HL-60/S4 treated with phorbol 12-myristate 13-acetate at 8.2 ng/mL for 4 days and 3 days (cell line): ENCODE data around the gene TOP3B.
"Not testable (repeated sequence)": the region's sequence is repeated elsewhere in the genome, so short reads cannot be mapped to it uniquely, and the experiment has no call there.

Experiments
- in situ Hi-C: fragments of 300-500 bp; cut with MboI; formaldehyde crosslinking; loops from 2 replicates; pipeline ENCODE4 v1.15.0; 2022; ENCODE audit warnings: low sequenced_read_pairs

The TOP3B gene

DNA sequence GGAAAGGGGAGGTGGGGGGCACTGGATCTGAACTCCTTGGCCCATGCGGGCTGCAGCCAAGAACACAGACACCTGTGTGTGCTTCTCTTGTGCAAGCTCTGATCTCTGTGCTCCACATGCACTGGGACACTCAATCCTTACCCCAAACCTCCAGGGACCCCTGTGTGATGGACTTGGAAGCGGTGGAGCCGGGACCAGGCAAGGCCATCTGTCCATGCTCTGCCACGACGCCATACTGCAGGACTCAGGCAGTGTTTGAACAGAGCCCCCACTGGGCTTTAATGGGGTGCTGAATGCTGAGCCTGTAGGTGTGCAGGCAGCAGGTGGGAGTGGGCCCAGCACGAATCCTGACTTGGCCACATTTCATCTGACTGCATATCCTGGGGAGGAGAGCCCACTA lies 53.3 kb downstream of the TOP3B start:
- in situ Hi-C loops: no loop called here

- in situ Hi-C loops: no loop called here
These were observed 54.5 kb downstream of the TOP3B start for GRCh38 chr22:21928048-21928447.

- in situ Hi-C loops: no loop called here
These were observed 55.3 kb downstream of the TOP3B start for GRCh38 chr22:21927174-21927823.

DNA sequence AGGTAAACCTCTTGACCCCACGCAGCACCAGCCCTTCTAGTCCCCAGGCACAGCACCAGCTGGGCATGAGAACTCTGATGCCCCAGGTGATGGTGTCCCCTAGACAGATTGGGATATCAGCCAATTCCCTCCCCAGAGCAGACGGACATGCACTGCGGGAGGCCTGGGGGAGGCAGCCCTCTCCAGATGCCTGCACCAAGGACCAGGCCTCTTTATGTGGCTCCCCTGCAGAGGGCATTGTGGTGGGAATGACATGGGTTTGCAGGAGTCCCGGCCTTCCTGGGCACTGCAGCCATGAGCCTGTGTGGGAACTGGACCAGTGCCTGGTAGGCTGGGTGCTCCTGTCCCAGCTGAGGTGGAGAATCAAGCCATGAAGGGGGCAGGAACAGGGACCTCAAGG lies 55.9 kb downstream of the TOP3B start:
- in situ Hi-C loops: no loop called here

- in situ Hi-C loops: no loop called here
These were observed 59.4 kb downstream of the TOP3B start for GRCh38 chr22:21923163-21923561.

GRCh38 chr22:21922370-21923162 lies 60.0 kb downstream of the TOP3B start:
- in situ Hi-C loops: no loop called here

- in situ Hi-C loops: no loop called here
These were observed 60.9 kb downstream of the TOP3B start for GRCh38 chr22:21921729-21922128.

DNA sequence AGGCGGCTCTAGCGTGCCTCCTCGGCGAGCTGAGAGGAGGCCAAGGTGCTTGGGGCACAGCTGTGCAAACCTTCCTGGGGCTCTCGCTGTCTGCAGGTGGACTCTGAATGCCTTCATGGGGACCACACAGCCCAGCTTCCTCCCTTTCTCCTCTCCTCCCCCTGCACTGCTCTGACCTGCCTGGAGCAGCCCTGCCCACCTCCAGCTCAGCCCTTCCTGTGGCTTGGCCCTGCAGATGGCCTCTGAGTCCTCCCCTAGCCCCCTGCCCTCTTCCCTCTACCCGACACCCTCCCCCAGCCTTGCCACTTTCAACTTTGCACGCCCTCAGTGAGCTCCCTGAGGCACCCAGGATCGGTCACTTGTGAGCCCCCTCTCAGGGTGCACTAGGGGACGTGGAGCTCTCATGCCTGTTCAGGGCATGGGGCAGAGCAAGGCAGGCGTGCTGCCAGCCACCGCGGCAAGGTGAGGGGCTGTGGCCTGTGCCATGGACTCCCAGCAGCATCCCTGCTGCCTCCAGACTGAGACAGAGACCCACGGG lies 61.3 kb downstream of the TOP3B start:
- in situ Hi-C loops: no loop called here

GRCh38 chr22:21920341-21921183 lies 62.0 kb downstream of the TOP3B start:
- in situ Hi-C loops: no loop called here

DNA sequence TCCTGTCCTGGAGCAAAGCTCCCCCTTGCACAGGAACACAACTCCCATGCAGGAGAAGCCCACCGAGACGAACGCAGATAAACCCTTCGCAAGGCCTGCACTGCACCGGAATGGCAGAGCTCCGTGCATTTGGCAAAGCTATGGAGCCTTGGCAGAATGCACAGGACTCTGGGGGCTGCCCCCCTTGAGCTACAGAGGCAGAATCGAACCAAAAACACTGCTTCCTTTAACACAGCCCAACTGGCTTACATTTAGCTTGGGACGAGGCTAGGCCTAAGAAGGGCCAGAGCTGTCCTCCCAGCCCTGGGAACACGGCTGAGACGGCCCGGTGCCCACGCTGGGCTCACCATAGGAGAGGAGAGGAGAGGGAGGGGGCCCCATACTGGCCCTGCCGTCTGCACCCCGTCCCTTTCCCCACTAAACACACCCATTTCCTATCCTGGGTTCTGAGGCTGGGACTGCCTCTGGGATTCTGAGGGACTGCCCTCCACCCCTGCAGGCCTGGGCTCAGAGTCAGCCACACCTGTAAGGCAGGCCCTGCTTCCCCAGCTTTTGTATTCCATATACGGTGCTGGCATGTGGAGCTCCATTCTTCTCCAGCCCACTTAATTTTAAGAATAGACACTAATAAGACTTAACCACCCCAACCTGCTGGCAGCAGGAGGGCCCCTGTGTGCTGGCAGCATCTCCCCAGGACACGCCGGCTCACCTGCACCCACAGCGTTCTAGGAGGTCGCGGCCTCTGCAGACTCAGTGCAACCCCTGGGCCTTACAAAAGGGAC lies 62.9 kb downstream of the TOP3B start:
- in situ Hi-C loops: no loop called here

DNA sequence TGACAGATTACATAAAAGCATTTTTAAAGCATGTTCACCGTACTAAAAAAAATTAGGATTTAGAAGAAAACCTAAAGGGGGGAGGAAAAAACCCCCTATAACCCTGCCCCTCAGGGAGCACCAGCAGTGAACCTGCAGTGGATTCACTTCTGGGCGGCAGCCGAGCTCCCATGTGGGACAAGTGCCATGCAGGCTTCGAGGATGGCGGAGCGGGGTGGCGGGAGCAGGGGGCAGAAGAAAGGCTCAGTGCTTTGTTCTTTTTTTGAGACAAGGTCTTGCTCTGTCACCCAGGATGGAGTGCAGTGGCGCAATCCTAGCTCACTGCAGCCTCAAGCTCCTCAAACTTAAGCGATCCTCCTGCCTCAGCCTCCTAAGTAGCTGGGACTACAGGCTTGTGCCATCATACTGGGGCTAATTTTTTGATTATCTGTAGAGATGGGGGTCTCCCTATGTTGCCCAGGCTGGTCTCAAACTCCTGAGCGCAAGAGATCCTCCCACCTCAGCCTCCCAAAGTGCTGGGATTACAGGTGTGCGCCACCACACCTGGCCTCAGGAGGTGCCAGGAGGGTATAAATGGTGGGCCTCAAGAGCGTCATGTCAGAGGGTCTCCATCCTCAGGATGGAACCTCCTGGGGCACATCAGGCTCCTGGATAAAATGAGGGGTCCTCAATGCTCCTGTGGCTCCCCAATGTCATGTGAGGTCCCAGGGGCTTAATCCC lies 64.0 kb downstream of the TOP3B start:
- in situ Hi-C loops: no loop called here

DNA sequence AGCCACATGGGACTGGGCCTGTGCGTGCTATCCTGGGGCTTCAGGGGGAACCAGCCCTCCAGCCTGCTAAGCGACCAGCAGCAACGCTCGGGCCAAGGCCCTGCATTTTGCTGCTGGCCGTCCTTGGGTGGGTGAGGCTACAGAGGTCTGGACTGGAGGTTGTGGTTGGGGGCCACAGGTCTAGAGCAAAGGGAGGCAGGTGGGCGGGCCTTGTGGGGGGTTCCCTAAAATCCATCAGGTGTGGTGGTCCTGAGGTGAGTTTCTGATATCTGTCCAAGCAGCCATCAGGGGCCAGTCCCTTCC lies 64.7 kb downstream of the TOP3B start:
- in situ Hi-C loops: no loop called here

- in situ Hi-C loops: no loop called here
These were observed 65.2 kb downstream of the TOP3B start for GRCh38 chr22:21917181-21917958.

- in situ Hi-C loops: no loop called here
These were observed 66.2 kb downstream of the TOP3B start for GRCh38 chr22:21916309-21916918.

DNA sequence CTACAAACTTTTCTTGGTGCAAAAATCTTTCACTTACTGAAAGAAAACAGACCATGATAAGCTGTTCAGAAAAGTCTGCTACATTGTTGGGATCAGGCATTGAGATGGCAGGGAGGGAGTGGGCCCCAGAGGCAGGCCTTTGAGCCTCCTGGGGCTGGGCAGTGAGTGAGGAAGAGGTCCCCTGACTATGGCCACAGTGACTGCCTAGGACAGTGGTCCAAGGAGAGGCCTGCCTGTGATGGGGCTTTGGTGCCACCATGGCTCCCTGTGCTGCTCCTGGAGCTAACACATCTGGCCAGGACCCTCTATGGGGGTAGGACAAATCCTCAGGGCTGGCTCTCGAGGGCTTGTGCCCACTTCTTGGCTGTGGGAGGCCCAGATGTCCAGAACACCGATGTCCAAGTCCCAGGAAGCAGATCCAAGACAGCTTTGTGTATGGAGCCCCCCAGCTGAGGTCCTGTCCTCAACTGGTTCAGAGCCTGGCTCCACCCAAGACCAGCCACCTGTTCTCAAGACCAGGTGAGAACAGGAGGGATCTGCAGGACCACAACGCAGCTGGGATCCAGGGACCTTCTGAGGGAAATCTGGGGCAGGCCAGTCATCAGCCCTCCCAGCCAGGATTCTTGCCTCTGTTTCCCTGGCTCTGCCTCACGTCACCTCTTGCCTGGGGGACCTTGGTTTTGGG lies 66.8 kb downstream of the TOP3B start:
- in situ Hi-C loops: no loop called here

GRCh38 chr22:21914033-21914642 lies 68.4 kb downstream of the TOP3B start:
- in situ Hi-C loops: not testable (repeated sequence)

DNA sequence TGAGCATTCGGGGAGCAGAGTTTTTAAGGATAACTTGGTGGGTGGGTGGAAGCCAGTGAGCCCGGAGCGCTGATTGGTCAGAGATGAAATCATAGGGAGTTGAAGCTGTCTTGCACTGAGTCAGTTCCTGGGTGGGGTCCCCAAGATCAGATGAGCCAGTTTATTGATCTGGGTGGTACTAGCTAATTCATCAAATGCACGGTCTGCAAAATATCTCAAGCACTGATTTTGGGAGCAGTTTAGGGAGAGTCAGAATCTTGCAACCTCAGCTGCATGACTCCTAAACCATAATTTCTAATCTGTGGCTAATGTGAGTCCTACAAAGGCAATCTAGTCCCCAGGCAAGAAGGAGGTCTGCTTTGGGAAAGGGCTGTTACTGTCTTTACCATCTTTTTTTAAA lies 72.2 kb downstream of the TOP3B start:
- in situ Hi-C loops: not testable (repeated sequence)

DNA sequence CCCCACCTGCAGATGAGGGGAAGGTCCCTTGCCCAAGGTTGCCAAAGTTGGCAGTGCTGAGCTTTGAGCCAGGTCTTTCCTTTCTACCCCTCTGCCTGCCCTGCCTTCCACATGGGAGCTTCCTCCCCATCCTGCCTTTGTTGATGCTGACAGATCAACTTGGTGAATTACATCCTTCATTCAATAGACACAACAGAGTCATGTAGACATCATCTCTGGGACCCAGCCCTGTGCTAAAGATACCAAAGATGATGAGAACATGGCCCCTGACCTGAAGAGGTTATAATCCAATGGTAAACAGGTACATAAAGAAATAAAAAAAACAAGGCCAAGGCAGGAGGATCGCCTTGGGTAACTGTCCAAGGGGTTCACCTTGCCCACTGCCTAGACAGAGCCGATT lies 72.7 kb downstream of the TOP3B start:
- in situ Hi-C loops: no loop called here
